Stomach smooth muscle (tissue), 2 donors: ENCODE measurements around the gene NTRK3.

Experiments
- H3K27ac ChIP-seq: one replicate; pipeline ENCODE4 v1.7.0; 2013; ENCODE audit warnings: mild to moderate bottlenecking, low read length, inconsistent platforms
- H3K27me3 ChIP-seq, 2 donors: one replicate each; pipeline ENCODE4 v1.7.0; 2013; ENCODE audit warnings: low read length in 2 of 2; ENCODE audit not compliant: insufficient read depth in 2 of 2, control insufficient read depth in 1 of 2
- H3K36me3 ChIP-seq, 2 donors: one replicate each; pipeline ENCODE4 v1.7.0; 2013; ENCODE audit warnings: low read length in 2 of 2; ENCODE audit not compliant: control insufficient read depth in 2 of 2, insufficient read depth in 2 of 2
- H3K4me1 ChIP-seq: one replicate; pipeline ENCODE4 v1.7.0; 2013; ENCODE audit warnings: low read length; ENCODE audit not compliant: control insufficient read depth, insufficient read depth
- H3K4me3 ChIP-seq, 2 donors: one replicate each; pipeline ENCODE4 v1.7.0; 2013; ENCODE audit warnings: low read length in 2 of 2
- H3K9ac ChIP-seq, 2 donors: one replicate each; pipeline ENCODE4 v1.7.0; 2013; ENCODE audit warnings: low read length in 2 of 2, mild to moderate bottlenecking in 1 of 2
- H3K9me3 ChIP-seq, 2 donors: one replicate each; pipeline ENCODE4 v1.7.0; 2013; ENCODE audit warnings: low read length in 2 of 2; ENCODE audit not compliant: control insufficient read depth in 2 of 2
- donor health status: healthy.
- donor health status: Pancreatic carcinoma.

NTRK3 gene

DNA sequence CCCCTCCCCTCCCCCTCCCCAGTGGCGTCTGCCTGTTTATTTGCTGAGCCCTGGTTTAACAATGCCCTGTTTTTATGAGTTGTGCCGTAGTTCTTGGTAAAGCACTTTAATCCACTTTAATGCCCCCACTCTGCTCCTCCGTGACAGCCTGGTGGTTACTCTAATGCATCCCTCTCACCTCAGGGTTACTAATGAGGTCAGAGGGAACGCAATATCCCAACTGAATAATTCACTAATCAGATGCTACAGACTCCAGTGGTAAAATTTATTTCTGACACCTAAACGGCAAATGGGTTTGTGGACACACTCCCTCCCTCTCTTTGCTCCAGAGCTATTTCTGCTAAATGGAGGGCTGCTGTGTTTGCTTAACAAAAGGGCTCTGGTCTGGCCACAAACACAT is 26.1 kb upstream of the NTRK3 start:
- H3K36me3 ChIP-seq, result no peaks in the 10 kb centered on the region
- no peak overlapping the region for H3K4me3 ChIP-seq
- peaks cover 23 to 30% of the 10 kb centered on the region in 2 donors for H3K27me3 ChIP-seq

DNA sequence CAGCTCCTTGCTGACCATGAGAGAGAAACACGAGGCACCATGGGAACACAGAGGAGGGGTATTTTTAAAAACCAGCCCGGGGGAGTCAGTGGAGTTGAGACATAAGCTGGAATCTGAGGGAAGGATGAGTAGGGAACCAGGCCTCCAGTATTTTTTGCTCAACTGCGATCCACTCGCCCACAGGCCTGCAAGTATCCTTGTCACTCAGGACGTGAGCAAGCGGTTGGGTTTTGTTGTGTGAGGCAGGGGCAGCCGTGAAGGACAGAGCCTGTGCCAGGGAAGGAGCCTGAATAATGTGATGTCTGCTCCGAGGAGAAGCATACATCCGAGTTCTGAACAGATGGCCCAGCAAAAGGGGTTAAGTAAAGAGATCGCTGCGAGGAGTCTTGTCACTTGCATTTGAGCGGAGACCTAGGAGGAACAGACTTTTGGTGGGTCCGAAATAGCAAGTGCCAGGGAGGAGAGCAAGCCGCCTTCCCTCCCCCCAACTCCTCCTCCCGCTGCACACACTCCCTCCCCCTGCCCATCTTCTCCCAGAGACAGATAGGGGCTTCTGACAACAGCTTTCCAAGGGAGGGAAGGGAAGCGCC is 20.4 kb upstream of the NTRK3 start:
- H3K27me3 ChIP-seq, result peaks cover 7 to 21% of the 10 kb centered on the region in 2 donors
- H3K36me3 ChIP-seq, result no peaks in the 10 kb centered on the region
- no peaks in the 10 kb centered on the region for H3K4me1 ChIP-seq
- no peak overlapping the region for H3K27ac ChIP-seq
- H3K4me3 ChIP-seq, result no peak overlapping the region
- H3K9ac ChIP-seq, result no peak overlapping the region
- peaks cover 0 to 5% of the 10 kb centered on the region in 2 donors for H3K9me3 ChIP-seq

More for the DNA sequence above, 26.1 kb upstream of the NTRK3 start:
- Histone ChIP-seq H3K27ac (no peak overlapping the region), H3K9me3 (peaks cover 0 to 5% of the 10 kb centered on the region in 2 donors), H3K4me1 (no peaks in the 10 kb centered on the region), H3K9ac (no peak overlapping the region)

DNA sequence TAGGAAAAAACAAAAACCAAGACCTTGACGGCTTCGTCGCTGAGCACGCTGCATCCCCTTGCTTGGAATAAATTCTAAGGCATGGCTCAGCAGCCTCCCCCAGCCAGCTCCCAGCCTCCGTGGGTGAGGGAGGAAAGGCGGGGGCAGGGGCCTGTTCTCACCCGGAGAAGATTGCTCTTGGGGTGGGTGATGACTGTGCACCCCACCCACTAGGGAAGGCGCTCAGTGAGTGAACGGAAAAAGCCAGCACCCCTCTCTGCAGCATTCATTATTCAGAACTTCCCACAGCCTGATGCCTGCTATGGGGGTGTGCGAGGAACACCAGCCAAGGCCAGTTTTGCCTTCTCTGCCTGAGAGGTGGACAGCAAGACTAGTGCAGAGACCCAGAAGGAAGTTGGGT is 19.3 kb upstream of the NTRK3 start:
- H3K36me3 ChIP-seq, result no peaks in the 10 kb centered on the region
- no peak overlapping the region for H3K27ac ChIP-seq
- no peak overlapping the region for H3K4me3 ChIP-seq
- peaks cover 0 to 5% of the 10 kb centered on the region in 2 donors for H3K9me3 ChIP-seq
- H3K27me3 ChIP-seq, result peaks cover 7 to 18% of the 10 kb centered on the region in 2 donors
- no peaks in the 10 kb centered on the region for H3K4me1 ChIP-seq
- H3K9ac ChIP-seq, result no peak overlapping the region

DNA sequence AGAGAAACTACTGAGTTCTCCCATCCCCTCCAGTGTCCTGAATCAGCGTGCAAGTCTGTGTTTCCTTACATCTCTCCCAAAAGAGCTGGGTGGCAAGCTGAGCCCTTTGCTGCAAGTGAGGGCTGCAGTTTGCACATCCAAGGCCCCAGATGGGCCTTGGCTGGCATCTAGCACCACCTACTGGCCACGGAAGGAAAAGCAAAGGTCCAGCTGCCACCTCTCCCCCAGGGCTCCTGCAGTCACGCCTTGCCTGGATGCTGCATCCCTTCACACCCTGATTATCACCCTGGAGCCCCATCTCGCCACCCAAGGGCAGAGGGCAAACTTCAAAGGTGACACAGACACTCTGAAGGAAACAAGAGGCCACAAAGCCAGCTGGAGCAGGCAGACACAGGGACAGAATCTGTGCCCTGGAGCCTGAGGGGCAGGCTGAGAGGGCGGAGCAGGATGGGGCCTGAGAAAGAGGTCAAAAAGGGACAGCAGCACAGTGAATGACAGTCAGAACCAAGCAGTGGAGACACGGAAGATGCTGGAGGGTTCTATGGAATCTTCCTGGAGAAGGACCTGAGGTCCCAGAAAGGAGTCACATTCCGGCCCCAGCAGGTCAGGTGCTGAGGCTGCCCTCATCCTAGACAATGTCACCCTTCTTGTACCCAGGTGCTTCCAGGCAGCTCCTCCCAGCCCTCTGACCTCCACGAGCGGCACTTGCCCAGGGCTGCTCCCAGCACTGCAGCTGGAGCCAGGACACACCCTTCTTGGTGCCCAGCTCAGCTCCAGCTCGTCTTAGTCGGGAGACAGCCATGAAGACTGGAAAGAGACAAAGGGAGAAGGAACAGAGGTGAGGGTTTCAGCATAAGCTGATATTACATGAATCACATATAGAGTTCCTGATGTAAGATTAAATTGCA is 18.3 kb upstream of the NTRK3 start:
- H3K9ac ChIP-seq, result no peak overlapping the region
- H3K27me3 ChIP-seq, result peaks cover 4 to 18% of the 10 kb centered on the region in 2 donors
- H3K4me1 ChIP-seq, result no peaks in the 10 kb centered on the region
- H3K9me3 ChIP-seq, result peaks cover 0 to 2% of the 10 kb centered on the region in 2 donors
- no peak overlapping the region for H3K27ac ChIP-seq
- H3K36me3 ChIP-seq, result no peaks in the 10 kb centered on the region
- no peak overlapping the region for H3K4me3 ChIP-seq

DNA sequence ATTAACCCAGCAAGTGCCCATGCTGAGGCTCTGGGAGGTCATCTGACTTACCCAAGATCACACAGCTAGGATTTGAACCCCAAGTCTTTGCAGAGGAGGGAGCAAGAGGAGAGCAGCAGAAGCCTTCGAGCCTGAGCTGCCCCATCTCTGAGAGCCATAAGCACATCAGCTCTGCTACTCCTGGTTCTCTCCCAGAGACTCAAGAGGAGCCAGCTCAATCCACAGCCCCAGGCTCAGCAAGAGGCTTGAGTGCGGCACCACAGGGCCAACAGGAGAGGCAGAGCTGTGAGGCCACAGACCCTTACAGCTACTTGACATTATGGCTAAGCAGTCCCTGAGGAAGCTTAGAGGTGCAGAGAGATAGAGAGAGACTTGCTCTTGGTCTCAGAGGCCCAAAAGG is 15.9 kb upstream of the NTRK3 start:
- Histone ChIP-seq H3K36me3 (no peaks in the 10 kb centered on the region), H3K27ac (no peak overlapping the region), H3K9me3 (no peaks in the 10 kb centered on the region), H3K9ac (no peak overlapping the region), H3K4me1 (no peaks in the 10 kb centered on the region), H3K27me3 (peaks cover 4 to 13% of the 10 kb centered on the region in 2 donors), H3K4me3 (no peak overlapping the region)

DNA sequence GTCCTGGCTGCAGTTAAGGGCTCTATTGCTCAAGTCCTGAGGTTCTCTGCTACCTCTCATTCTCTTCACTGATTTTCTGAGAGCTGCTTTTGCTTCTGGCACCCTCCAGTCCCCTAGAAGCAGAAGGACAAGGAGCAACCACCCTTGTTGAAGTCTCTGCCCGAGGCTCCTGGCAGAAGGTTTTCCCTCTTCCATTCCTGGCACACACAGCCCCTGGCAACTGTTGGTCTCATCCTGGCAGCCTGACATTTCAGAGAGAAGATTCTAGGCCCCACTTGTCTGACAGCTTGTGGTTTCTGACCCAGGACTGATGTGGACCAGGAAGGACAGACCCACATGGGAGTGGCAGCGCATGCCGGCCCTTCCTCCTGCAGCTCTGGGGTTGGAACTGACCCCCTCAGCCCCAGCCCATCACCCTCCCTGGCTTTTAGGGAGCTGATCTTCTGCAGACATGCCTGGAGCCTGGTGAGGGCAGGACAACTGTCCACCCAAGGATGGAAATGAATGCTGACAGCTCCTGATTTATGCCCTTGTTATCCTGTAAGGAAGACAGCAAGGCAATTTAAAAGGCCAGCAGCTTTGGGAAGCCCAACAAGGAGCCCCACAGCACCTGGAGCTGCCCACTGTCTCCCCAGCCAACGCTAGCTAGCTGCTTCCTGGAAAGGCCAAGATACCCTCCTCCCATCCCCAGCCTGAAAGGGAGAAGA is 13.0 kb upstream of the NTRK3 start:
- no peak overlapping the region for H3K4me3 ChIP-seq

DNA sequence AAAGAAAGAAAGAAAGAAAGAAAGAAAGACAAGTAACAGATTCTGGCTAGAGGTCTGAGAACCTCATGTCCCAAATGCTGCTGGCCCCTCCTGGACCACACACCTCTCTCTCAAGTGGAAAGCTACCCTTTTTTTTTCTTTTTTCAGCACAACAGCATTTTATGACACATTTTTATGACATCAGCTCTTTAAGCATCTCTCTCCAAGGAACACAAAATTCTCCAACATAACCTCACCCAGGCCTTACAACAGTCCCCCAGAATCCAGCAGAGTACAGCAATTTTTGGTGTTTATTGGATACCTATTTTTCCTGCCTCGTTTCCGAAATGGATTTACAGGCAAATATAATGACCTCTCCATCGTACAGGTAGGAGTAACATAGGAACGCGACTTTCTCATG is 11.2 kb upstream of the NTRK3 start:
- Histone ChIP-seq H3K9me3 (no peaks in the 10 kb centered on the region), H3K9ac (no peak overlapping the region), H3K4me1 (no peaks in the 10 kb centered on the region), H3K27me3 (peaks cover 0 to 14% of the 10 kb centered on the region in 2 donors), H3K36me3 (no peaks in the 10 kb centered on the region), H3K27ac (no peak overlapping the region), H3K4me3 (no peak overlapping the region)

More for the DNA sequence above, 13.0 kb upstream of the NTRK3 start:
- Histone ChIP-seq H3K9ac (no peak overlapping the region), H3K27me3 (peaks cover 0 to 10% of the 10 kb centered on the region in 2 donors), H3K4me1 (no peaks in the 10 kb centered on the region), H3K27ac (no peak overlapping the region), H3K36me3 (no peaks in the 10 kb centered on the region), H3K9me3 (no peaks in the 10 kb centered on the region)

DNA sequence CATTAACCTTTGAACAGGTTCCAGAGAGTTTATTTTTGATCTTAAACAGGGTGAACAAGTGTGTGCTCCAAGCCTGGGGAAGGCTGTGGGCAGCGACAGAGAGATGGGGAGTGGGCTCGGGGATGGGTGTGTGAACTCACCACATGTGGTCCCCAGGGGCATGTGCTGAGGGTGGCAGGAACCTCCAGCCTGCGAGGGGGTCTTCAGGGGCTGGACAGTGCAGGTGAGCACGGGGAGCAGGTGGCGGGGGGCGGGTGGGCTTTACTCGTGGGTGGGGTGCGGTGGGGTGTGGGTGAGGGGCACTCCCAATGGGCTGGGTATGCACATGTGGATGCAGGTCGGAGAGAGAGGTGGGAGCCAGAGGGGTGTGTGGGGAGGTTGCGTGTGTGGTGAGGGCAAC is 9.6 kb upstream of the NTRK3 start:
- Histone ChIP-seq H3K27me3 (peaks cover 0 to 21% of the 10 kb centered on the region in 2 donors), H3K4me3 (no peak overlapping the region), H3K36me3 (no peaks in the 10 kb centered on the region)

DNA sequence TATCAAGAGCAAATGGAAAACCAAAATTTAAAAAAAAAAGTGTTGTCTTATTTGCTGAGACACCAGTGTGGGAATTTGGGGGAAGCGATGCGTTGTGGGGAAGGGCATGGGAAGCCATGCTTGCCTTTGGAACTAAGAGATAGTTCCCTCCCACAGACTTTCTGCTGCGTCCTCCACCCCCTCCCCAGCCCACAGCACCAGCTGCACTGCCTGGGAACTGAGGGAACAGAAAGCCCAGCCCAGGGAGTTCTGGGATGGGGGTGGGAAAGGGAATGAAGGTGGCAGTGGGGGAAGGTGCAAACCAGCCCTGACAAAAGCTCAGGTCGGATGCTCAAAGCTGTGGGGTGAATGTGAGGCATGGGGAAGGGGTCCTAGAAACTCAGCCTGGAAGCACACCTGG is 8.1 kb upstream of the NTRK3 start:
- Histone ChIP-seq H3K4me3 (no peak overlapping the region), H3K27me3 (peaks cover 0 to 23% of the 10 kb centered on the region in 2 donors), H3K9me3 (no peaks in the 10 kb centered on the region), H3K36me3 (no peaks in the 10 kb centered on the region), H3K27ac (no peak overlapping the region), H3K4me1 (no peaks in the 10 kb centered on the region), H3K9ac (no peak overlapping the region)

More for the DNA sequence above, 9.6 kb upstream of the NTRK3 start:
- Histone ChIP-seq H3K9ac (no peak overlapping the region), H3K4me1 (no peaks in the 10 kb centered on the region), H3K9me3 (no peaks in the 10 kb centered on the region), H3K27ac (no peak overlapping the region)

DNA sequence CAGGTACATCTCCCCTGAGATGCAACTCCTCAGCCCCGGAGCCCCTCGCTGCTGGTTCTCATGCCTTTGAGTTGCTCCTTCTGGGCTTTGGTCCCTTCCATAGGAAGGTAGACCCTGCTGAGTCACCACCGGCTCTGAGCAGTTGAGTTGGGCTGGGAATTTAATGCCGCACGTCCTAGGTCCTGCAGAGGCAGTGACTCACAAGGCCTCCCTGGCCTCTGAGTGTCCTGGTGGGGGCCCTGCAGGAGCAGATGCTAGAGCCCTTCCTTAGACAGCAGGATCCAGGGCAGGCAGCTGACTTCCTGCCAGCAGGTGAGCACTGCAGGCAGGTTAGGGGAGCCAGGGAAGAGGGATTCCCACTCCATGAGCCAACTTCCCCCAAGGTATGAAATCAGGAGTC is 5.5 kb upstream of the NTRK3 start:
- no peak overlapping the region for H3K9ac ChIP-seq
- no peak overlapping the region for H3K27ac ChIP-seq
- no peak overlapping the region for H3K4me3 ChIP-seq
- H3K4me1 ChIP-seq, result peaks cover 3% of the 10 kb centered on the region
- H3K27me3 ChIP-seq, result peaks cover 19 to 36% of the 10 kb centered on the region in 2 donors
- no peaks in the 10 kb centered on the region for H3K36me3 ChIP-seq
- H3K9me3 ChIP-seq, result no peaks in the 10 kb centered on the region
